HFFc6 (cell line): ENCODE data around the gene TGFBR2. TPM values are rescaled to one million over a fixed set of nuclear protein-coding genes. Genes with fewer than 3 reads are reported as not detected.

Source experiments
- DNase-seq: peaks from one replicate; pipeline ENCODE4 v3.0.0-alpha.2; 2018
- H3K27ac Mint-ChIP-seq: 2 replicates; pipeline ENCODE4 v1.8.0; 2020; ENCODE audit warnings: mild to moderate bottlenecking, mixed read lengths
- H3K27me3 Mint-ChIP-seq: 2 replicates; pipeline ENCODE4 v1.8.0; 2021; ENCODE audit warnings: mild to moderate bottlenecking, moderate library complexity, mixed read lengths; ENCODE audit not compliant: insufficient read depth
- H3K36me3 Mint-ChIP-seq: 2 replicates; pipeline ENCODE4 v1.8.0; 2021; ENCODE audit warnings: low read depth, mixed read lengths
- H3K4me1 Mint-ChIP-seq: 2 replicates; pipeline ENCODE4 v1.8.0; 2020; ENCODE audit warnings: low read depth, mixed read lengths
- H3K4me3 Mint-ChIP-seq: 2 replicates; pipeline ENCODE4 v1.8.0; 2020; ENCODE audit warnings: mild to moderate bottlenecking, moderate library complexity, mixed read lengths
- H3K9me3 Mint-ChIP-seq: 2 replicates; pipeline ENCODE4 v1.8.0; 2020; ENCODE audit warnings: mild to moderate bottlenecking, mixed read lengths
- CTCF ChIP-seq: fragments of 200-600 bp; sonication (generic); IDR thresholded peaks from 2 replicates; pipeline ENCODE4 v1.5.0; 2021; ENCODE audit warnings: antibody characterized with exemption, mild to moderate bottlenecking
- total RNA-seq, 6 experiments: library from RNA; stranded (reverse); fragmentation: NEBNext Ultra II Directional; extraction: Animal tissue kit (Norgen Biotek cat#: 25700); gene quantifications; 2 replicates in 1 of 6; 3 replicates in 5 of 6; pipeline ENCODE4 v1.2.3, GENCODE V29; 2021

The TGFBR2 gene
- total RNA-seq, 6 experiments from 2014 or later = 78.5 to 135 (median 118) TPM

GRCh38 chr3:30675774-30676173 lies 69.4 kb downstream of the TGFBR2 start:
- peaks cover 89% of the 10 kb centered on the region for H3K36me3 Mint-ChIP-seq
- DNase-seq = no peak

GRCh38 chr3:30676424-30677346 lies 70.3 kb downstream of the TGFBR2 start:
- H3K9me3 Mint-ChIP-seq = no peaks in the 10 kb centered on the region
- DNase-seq = no peak
- H3K4me3 Mint-ChIP-seq = no peak overlapping the region
- H3K27ac Mint-ChIP-seq = no peak overlapping the region; the same call in 1 of the 2 replicates
- no peaks in the 10 kb centered on the region; the same call in 1 of the 2 replicates for H3K27me3 Mint-ChIP-seq
- H3K36me3 Mint-ChIP-seq = peaks cover 86% of the 10 kb centered on the region
- peaks cover 54% of the 10 kb centered on the region for H3K4me1 Mint-ChIP-seq
- no peak for TF ChIP-seq CTCF

More at GRCh38 chr3:30675774-30676173, 69.4 kb downstream of the TGFBR2 start:
- Mint-ChIP-seq H3K4me1 (peaks cover 45% of the 10 kb centered on the region), H3K9me3 (no peaks in the 10 kb centered on the region), H3K4me3 (no peak overlapping the region), H3K27me3 (no peaks in the 10 kb centered on the region; the same call in 1 of the 2 replicates), H3K27ac (no peak overlapping the region)
- no peak for TF ChIP-seq CTCF

- H3K36me3 Mint-ChIP-seq = peaks cover 83% of the 10 kb centered on the region
- no peak for TF ChIP-seq CTCF
- H3K27me3 Mint-ChIP-seq = no peaks in the 10 kb centered on the region; the same call in 1 of the 2 replicates
- H3K4me1 Mint-ChIP-seq = peaks cover 60% of the 10 kb centered on the region
- no peak overlapping the region for H3K4me3 Mint-ChIP-seq
- H3K27ac Mint-ChIP-seq = no peak overlapping the region
- no peak for DNase-seq
- H3K9me3 Mint-ChIP-seq = no peaks in the 10 kb centered on the region
These were observed 70.9 kb downstream of the TGFBR2 start for GRCh38 chr3:30677347-30677685.

GRCh38 chr3:30679045-30679444 lies 72.6 kb downstream of the TGFBR2 start:
- Mint-ChIP-seq H3K27me3 (no peaks in the 10 kb centered on the region; the same call in 1 of the 2 replicates), H3K4me1 (peaks cover 66% of the 10 kb centered on the region), H3K4me3 (no peak overlapping the region), H3K36me3 (peaks cover 74% of the 10 kb centered on the region), H3K27ac (no peak overlapping the region), H3K9me3 (no peaks in the 10 kb centered on the region)
- no peak for DNase-seq
- no peak for TF ChIP-seq CTCF

- H3K4me1 Mint-ChIP-seq = peaks cover 76% of the 10 kb centered on the region
These were observed 74.6 kb downstream of the TGFBR2 start for GRCh38 chr3:30680789-30681648.

More at GRCh38 chr3:30680789-30681648, 74.6 kb downstream of the TGFBR2 start:
- H3K4me3 Mint-ChIP-seq = peak overlapping the region; percentile 68
- no peaks in the 10 kb centered on the region for H3K9me3 Mint-ChIP-seq
- H3K27ac Mint-ChIP-seq = peak overlapping the region; percentile 82
- H3K27me3 Mint-ChIP-seq = no peaks in the 10 kb centered on the region; the same call in 1 of the 2 replicates
- H3K36me3 Mint-ChIP-seq = peaks cover 75% of the 10 kb centered on the region
- no peak for TF ChIP-seq CTCF
- DNase-seq = no peak
